ENCODE measurements around the gene PGM1.

Gene PGM1

DNA sequence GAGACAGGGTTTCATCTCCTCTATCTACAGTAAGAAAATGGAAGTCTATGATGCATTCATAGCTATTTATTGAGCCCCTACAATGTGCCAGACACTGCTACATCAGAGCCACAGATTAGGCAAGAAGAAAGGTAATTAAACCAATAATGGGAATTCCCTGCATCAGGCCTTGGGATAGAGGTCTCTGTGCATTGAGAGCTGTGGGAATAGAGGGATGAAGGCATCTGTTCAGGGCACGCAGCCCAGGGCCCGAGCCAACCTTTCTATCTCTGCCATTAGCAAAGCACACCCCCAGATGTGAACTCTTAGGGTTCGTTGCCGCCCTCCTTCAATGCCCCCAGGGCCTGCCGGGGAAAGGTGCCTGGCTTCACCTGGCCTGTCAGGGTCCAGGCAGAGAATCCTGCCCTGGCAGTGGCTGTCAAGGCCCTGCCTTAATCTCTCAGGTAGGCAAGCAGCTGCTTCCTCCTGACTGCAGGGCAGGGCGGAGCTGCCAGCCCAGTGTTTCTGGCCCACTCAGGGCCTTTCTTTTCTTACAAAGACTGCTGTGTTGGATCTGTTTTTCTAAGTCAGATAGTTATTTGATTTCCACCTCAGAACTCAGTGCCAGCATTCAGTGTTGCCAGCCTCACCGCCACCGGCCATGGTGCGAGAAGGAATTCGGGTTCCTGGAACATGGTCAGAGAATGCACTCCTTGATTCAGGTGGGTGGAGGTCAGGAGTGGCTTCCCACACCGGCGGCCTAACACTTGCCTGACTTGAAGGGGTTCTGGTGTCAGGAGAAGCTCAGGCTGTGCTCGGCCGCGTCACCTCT lies 76.1 kb downstream of the PGM1 start:
- DNase-seq = no peak

DNA sequence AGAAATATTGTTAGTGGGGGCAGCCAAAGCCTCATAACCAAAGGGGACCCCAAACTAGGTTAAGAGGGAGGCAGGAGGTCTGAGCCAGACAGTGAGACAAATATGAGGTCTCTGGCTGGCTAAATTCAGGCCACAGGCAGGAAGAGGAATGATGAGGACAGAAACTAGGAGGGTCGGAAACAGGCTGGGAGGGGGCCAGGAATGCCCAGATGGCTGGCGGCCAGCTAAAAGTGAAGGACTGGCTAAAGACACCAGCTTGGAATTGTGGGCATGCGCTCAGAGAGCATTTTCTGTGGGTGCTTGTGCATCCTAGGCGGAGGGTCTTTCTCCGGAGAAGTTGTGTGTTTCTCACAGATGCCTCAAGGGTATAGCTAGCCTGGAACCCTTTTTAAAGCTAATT lies 77.0 kb downstream of the PGM1 start:
- DNase-seq = no peak

DNA sequence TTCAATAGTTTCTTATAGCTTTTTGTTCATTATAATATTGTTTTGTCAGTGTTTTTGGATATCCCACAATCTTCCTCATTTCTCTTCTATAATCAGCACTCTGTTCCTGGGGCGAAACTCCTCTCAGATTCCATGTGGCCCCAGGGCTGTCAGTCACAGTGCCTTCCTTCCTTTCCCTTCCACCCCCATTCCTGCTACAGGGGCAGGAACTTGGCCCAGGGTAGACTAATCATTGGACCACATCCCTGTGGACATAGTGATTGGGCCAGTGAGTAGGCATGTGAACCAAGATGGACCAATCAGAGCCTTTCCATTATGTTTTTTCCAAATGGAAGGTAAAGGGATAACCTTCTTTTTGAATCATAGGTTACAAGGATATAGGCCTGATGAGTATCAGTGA lies 78.3 kb downstream of the PGM1 start:
- no peak for DNase-seq

DNA sequence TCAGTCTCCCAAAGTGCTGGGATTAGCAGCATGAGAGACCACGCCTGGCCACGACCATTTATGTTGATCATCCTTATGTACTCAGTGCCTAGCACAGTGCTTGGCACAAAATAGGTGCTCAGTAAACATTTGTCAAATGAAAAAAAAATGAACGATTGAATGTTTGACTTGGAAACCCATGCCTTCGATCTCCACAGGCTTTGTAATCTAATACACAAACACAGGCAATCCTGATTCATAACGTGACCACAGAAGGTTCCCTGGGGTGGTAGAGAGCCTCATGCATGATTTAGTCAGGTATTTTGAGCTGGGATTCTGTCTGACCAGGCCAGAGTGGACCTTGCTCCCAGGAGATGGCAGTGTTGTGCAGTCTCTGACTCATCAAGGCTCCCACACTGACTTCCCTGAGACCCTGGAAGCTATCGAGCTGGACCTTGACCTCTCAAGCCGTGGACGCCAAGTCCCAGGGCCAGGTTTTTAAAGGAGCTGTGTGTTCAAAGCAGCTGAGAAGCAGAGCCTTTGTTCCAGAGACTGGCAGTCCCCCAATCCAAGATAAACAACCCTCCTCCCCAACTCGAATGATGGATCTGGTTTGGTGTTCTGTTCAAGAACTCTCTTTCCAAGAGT lies 81.1 kb downstream of the PGM1 start:
- no peak for DNase-seq

DNA sequence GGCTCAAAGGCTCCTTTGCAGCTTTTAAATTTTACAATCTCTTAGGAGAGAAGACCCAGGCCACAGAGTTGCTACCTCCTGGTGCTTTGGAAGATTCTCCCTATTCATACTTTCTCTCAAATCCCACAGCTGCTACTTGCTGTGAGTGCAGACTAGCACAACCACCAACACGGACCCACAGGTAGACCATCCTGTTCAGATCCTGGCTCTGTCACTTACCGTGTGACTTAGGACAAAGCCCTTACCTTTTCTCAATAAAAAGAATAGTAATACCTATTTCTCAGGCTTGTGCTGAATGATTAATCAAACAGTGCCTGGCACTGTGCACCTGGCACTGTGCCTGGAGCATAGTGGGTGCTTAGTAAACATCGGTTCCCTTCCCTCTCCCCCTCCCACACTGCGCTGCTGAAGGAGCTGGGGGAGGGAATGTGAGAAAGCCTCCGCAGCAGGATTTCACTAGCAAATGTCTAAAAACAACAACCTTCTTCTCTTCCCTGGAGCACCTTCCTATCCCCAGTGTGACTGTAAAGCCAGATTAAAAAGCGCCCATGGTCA lies 81.7 kb downstream of the PGM1 start:
- DNase-seq = no peak

DNA sequence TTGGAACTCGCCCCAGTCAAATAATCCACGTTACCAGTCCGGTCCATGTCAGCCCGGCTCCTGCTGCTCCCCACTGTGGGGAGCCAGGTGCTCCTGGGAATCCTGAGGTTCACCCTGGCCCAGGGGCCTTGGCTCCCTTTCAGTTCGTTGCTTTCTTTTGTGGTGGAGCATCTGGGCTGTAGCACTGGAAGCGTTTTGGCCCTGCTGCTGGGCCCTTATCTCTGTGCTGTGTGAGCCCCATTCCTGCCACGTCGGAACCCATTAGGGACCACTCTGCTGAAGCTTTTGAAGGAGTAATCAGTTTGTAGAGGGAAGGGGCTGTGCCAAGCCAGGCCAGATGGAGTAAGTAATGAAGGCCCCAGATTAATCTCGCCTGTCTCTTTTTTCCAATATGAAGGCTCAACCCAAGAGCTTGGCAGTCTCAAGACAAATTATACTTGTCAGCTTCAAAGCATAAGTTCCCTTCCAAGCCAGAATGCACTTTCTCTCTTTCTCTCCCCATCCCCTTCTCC lies 82.3 kb downstream of the PGM1 start:
- no peak for DNase-seq

DNA sequence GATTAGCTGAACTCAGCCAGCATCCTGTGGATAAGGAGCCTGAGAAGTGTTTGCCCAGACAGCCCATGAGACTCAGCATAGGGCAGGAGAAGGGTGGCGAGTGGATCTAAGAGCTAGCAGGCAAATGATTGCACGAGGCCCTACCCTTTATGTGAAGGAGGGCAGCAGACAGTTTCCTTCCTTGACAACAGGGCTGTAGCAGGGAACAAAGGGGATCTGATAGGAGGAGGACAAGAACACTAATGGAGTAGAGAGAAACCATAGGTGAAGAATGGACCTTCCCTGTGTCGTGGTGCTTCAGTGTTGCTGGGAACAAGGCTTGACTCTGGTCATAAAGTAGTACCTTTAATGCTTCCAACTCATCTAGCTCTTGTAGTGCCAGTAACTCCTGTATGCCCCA lies 84.3 kb downstream of the PGM1 start:
- no peak for DNase-seq

DNA sequence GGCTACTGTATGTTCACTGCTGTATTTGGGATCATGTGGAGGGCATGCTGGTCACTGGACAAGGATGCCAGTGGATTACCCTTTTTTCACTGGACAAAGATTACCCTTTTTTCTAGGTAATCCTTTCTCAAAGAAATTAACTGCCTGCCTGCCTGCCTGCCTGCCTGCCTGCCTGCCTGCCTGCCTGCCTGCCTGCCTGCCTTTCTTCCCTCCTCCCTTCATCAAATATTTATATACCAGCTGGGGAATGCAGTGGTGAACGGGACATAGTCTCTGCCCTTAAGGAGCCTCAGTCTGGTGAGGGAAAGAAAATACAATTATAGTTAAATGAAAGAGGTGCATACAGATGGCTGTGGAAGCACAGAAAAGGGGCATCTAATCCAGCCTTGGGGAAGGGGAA lies 85.0 kb downstream of the PGM1 start:
- DNase-seq = no peak

DNA sequence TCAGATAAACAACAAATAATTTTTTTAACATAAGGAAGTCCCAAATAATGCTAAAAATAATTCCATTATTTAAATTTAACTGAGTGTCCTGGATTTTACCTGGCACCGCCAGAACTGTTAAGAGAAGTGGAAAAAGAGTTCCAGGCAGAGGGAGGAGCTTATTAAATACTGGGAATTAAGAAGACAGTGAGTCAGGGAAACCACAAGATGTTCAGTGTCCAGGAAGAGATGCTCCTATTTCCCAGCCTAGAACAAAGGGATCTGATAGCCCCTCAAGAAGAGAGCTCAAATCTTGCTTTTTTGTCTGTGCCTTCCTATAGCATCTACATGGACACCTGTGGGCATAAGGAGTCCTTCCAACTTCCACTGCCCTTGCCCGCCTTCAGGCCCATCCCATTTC lies 85.9 kb downstream of the PGM1 start:
- no peak for DNase-seq

DNA sequence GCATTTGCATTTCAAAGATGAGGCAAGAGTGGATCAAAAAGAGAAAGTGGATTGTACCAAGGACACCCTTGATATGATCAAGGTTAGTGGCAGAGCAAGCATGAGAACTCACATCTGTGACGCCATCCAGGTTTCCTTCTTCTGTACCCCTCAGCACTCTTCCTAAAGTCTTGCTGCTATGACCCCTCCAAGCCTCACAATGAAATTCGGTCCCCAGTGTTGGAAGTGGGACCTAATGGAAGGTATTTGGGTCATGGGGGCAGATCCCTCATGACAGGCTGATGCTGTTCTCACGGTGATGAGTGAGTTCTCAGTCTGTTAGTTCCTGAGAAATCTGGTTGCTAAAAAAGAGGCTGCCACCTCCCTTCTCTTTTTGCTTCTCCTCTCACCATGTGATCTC lies 86.4 kb downstream of the PGM1 start:
- DNase-seq = no peak

DNA sequence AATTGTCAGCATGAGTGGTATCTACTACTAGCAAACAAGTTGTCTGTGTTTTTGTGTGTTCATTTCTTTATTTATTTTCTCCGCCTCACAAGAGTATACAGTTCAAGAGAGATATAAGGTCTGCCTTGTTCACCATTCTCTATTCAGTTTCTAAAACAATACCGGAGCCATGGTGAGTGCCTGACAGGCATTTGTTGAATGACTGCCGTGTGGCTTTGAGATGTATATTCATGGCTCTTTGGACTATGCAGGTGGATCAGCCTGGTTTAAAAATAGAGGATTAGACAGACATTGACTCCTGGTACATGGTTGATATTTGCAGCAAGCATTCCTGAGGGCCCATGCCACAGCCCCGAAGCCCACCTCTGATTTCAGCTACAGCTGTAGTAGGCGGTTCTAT lies 89.7 kb downstream of the PGM1 start:
- no peak for DNase-seq

DNA sequence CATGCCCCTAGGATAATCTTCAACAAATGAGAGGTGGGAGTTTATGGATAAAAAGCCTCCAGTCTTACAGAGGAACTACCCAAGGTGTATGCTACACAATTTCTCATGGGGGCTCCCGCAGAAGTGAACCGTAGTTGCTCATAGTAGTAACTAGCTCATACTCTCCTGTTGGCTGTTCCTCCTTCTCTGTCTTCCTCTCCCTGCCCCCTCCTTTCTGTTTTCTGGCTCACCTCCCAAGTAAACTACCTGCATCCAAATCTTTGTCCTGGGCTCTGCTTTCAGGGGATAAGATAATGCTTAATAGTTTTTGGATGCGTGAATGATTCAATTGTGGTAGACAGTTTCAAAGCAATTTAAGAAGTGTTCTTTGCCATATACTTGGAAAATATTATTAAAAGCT lies 90.5 kb downstream of the PGM1 start:
- DNase-seq = no peak

DNA sequence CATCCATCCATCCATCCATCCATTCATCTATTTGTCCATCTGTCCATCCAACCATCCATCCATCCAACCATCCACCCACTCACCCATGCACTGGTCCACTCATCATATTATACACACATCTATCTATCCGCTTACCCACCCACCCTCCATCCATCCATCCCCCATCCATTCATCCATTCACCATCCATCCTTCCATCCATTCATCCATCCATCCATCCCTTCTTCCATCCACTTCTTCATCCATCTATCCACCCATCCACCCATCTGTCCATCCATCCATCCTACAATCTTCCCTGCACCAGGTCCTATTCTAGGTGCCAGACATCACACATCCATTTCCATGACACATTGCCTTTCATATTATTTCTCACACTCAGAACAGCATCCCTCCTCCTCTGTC lies 93.5 kb downstream of the PGM1 start:
- DNase-seq = no peak

DNA sequence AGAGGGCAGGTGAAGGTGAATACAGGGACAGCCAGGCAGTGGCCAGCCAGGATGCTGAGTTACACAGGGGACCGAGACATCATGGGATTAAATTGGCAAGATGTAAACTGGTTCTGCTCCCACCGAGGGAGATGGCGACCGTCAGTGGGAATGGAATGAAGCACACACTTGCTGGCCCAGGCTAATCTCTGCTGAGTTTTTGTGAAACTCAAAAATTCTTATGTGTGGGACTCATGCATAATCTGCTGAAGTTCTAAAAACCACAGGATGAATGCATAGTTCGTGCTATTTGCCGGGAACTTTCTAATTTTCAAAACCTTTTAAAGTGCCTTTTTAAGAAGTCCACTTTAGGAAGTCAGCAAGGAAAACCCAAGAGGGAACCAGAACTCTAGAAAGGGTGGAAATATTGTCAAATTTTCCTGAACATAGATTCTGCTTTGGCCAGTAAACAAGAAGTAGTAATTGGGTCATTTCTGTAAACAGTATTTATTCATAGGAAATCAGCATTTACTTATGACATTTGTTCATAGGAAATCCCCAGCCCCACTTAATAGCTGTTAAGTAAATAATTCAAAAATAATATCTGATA lies 95.2 kb downstream of the PGM1 start:
- no peak for DNase-seq

DNA sequence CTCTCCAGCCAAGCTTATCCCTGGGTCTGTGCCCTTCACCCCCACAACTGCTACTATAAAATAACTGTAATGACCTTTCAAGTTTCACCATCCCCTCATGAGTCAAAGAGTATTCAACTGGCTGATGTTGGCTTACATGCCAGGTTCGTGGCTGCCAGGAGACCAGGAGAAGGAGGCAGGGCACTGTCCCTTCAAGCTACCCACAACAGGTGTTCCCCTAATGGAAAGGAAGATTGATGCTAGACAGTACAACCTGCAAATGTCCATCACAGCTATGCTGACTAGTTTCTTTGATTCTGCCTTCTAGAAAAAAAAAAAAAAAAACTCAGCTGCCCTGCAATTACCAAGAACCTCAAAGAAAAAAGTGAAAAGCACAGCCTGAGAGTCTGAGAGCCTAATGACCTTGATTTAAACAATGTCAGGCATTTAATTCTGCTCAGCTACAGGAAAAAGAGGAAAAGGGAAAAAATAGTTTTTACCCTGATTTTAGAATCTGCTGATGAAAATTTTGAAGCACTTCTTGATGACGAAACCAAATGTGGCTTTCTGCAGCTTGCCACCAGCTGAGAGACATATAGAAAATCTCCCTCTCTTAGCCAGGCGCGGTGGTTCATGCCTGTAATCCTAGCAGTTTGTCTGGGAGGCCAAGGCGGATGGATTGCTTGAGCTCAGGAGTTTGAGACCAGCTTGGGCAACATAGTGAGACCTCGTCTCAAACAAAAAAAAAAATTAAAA lies 97.9 kb downstream of the PGM1 start:
- no peak for DNase-seq

DNA sequence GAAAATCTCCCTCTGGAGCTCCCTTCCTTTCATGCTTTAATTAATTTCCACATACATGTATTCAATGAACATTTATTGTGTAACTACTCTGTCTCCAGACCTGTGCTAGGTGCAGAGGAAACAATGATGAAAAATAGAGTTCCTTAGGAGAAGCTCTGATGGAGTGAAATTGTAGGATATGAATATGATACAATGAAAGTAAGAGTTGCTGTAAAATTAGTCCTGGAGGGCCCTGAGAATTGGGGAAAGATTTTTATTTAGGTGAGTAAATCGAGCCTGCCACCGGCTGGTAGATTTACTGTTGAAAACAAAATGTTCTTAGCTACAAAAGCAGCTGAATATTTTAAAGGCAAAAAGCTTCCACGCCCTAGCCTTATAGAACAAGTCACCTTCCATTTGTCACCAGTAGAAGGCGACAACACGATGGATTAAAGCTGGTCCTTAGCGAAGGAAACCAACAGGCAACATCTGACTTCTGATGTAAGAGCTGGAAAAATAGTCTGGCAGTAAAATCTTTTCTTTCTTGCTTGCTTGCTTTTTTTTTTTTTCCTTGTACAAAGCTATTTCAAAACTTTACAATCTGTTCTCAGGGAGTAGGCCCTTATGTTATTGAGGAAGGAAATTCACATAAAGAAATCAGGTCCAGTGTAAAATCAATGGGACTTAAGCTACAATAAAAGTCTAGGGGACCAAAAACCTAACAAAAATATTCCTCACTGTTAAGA lies 98.7 kb downstream of the PGM1 start:
- DNase-seq = peak in 1 of 2 donors; percentile 21

DNA sequence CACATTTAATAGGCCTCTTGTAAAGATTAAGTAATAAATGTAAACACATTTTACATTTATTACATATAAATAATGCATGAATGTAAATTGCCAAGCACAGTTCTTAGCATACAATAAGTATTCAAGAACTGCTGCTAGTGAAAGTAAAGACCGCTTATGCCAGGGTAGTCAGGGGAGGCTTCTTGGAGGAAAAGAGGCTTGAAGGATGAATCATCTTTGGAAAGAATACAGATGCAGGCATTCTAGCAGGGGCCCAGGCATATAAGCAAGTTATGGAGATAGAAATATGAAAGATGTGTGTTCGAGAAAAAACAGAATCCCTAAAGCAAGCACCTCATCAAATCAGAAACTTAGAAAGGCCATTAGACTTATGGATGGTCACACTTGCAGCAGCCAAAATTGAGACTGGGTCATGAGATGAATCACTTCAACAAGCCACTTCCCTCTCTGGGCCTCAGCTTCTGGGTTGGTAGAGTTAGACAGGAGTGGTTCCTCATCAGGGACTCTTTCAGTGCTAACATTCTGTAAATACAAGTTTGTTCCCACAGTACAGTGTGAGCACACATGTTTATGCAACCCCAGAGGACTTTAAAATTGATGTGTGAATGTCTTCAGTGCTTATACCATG lies 100.8 kb downstream of the PGM1 start:
- DNase-seq = no peak

DNA sequence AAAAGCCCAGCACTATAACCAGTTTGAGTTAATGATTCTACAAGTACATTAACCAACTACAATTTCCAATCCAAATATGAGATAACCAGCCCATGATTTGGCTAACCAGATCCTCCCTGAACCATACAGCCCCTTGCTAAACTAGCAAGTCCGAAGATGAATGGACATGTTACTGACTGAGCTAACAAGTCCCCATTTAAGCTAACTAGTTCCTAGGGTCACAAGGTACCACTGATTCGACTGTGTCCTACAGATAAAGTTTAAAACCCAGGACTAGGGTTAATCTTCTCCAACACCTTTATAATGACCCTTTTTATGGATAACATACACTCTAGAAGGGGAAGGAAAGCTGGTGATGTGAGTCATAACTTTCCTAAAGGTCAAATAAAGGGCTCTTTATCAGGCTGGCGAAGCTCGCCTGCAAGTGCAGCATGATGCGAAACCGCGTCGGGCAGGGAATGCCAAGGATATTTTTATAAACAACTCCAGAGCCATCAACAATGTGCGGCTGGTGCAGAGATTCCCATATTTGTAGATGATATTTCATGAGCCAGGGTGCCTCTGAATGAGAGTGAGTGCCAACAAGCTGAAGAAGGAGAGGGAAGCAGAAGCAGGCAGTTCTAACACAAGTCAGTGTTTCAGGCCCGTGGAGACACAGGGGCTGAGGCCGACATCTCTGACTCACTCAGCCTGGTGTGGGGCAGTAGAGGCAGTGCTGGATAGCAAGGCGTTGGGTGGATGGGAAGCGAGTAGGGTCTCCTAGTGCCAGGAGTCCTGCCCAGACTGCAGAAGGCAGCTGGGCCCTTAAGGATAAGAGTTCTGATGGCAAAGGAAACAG lies 105.0 kb downstream of the PGM1 start:
- no peak for DNase-seq

DNA sequence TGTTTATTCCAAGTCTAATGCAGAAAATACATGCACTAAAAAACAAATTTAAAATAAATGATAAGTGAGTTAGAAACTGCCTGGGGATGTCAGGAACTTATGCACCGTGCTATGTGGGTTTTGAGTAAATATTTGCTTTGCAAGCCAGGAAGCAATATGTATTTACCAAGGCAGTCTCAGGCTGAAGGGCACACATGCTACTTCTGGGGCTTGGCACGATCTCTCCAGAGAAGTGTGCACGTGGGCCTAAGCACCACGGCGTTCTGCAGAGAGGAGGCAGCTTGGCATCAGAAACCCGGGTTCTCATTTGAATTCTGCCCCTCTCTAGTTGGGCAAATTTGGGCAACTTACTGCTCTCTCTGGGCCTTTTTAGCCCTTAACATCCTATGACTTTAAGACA lies 108.0 kb downstream of the PGM1 start:
- DNase-seq = no peak

DNA sequence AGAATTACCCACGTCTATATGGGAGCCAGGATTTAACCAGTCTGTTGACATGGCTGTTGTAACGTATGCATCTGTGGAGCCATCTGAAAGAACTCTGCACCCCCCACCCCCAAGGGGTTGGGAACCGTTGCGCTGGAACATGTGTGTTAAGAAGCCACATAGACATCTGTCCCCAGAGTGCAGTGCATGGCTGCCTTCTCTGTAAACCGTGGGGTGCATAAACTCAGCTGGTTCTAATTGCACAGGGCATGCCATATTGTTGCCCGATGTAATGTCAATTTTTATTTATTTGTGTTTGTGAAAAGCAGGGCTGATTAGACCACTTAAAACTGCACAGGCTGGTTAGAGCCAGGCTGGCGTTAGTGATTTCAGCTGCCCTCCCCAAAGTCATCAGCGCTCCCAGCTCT lies 110.5 kb downstream of the PGM1 start:
- no peak for DNase-seq

DNA sequence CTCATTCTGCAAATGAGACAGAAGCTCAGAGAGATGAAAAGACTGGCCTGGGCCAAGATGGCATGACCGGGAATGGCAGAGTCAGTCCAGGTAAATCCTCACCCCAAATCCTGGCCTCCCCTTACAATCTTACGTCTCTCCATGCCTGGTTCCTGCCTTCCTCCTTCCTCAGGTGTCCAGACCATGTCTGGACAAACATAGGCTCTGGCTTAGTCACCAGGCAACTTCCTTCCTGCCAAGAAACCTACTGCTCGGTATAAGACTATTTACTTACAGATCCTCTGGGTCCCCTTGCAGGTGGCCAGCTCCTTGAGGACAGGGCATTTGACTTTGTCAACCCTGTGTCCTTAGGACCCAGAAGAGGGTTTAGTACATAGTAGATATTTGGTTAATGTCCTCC lies 111.2 kb downstream of the PGM1 start:
- no peak for DNase-seq
